Trophoblast cell (in vitro differentiated cells and primary cell): Measurements from ENCODE around the gene NDUFA3.

ENCODE experiments used
- DNase-seq, 2 donors: peaks; one replicate each; pipeline ENCODE4 v3.0.0-alpha.2; 2016
- H2AFZ ChIP-seq: 2 replicates; pipeline ENCODE4 v1.6.1; 2013; ENCODE audit warnings: low read length, moderate library complexity, mild to moderate bottlenecking; ENCODE audit not compliant: insufficient read depth, poor library complexity
- H2AK5ac ChIP-seq: 2 replicates; pipeline ENCODE4 v1.6.1; 2013; ENCODE audit warnings: mild to moderate bottlenecking, low read length
- H2BK120ac ChIP-seq: 2 replicates; pipeline ENCODE4 v1.6.1; 2013; ENCODE audit warnings: low read length, mild to moderate bottlenecking, moderate library complexity; ENCODE audit not compliant: insufficient read depth, poor library complexity
- H2BK12ac ChIP-seq: 2 replicates; pipeline ENCODE4 v1.6.1; 2013; ENCODE audit warnings: mild to moderate bottlenecking, low read length, moderate library complexity
- H2BK5ac ChIP-seq: 2 replicates; pipeline ENCODE4 v1.6.1; 2013; ENCODE audit warnings: low read length, low read depth, moderate library complexity, mild to moderate bottlenecking; ENCODE audit not compliant: poor library complexity
- H3K14ac ChIP-seq: 2 replicates; pipeline ENCODE4 v1.6.1; 2013; ENCODE audit warnings: mild to moderate bottlenecking, low read length
- H3K18ac ChIP-seq: 2 replicates; pipeline ENCODE4 v1.6.1; 2013; ENCODE audit warnings: mild to moderate bottlenecking, low read length
- H3K23ac ChIP-seq: 2 replicates; pipeline ENCODE4 v1.6.1; 2013; ENCODE audit warnings: low read length
- H3K27ac ChIP-seq: 2 replicates; pipeline ENCODE4 v1.5.1; 2013; ENCODE audit warnings: low read depth, mild to moderate bottlenecking, inconsistent platforms, low read length, moderate library complexity
- H3K27me3 ChIP-seq: 2 replicates; pipeline ENCODE4 v1.6.1; 2013; ENCODE audit warnings: inconsistent platforms, mild to moderate bottlenecking, low read length, moderate library complexity; ENCODE audit not compliant: insufficient read depth
- H3K36me3 ChIP-seq, 2 experiments: 1 replicate in 1 of 2; 2 replicates in 1 of 2; pipeline ENCODE4 v1.6.1; 2013; ENCODE audit warnings: low read length in 2 of 2, mild to moderate bottlenecking in 2 of 2, moderate library complexity in 1 of 2; ENCODE audit not compliant: insufficient read depth in 2 of 2, control insufficient read depth in 1 of 2
- H3K4ac ChIP-seq: 2 replicates; pipeline ENCODE4 v1.6.1; 2013; ENCODE audit warnings: low read depth, mild to moderate bottlenecking, low read length, moderate library complexity
- H3K4me1 ChIP-seq, 2 experiments: 1 replicate in 1 of 2; 2 replicates in 1 of 2; pipeline ENCODE4 v1.6.1; 2013; ENCODE audit warnings: low read length in 2 of 2, mild to moderate bottlenecking in 2 of 2, moderate library complexity in 1 of 2; ENCODE audit not compliant: insufficient read depth in 2 of 2, control insufficient read depth in 1 of 2
- H3K4me2 ChIP-seq: 2 replicates; pipeline ENCODE4 v1.6.1; 2013; ENCODE audit warnings: inconsistent platforms, mild to moderate bottlenecking, low read length, moderate library complexity
- H3K4me3 ChIP-seq: 2 replicates; pipeline ENCODE4 v1.5.1; 2013; ENCODE audit warnings: mild to moderate bottlenecking, low read depth, low read length, inconsistent platforms
- H3K79me1 ChIP-seq: one replicate; pipeline ENCODE4 v1.6.1; 2013; ENCODE audit warnings: low read length
- H3K79me2 ChIP-seq: 2 replicates; pipeline ENCODE4 v1.6.1; 2013; ENCODE audit warnings: low read length, mild to moderate bottlenecking; ENCODE audit not compliant: control insufficient read depth, insufficient read depth, poor library complexity
- H3K9ac ChIP-seq: 2 replicates; pipeline ENCODE4 v1.6.1; 2013; ENCODE audit warnings: mild to moderate bottlenecking, low read length
- H3K9me3 ChIP-seq: 2 replicates; pipeline ENCODE4 v1.6.1; 2013; ENCODE audit warnings: low read depth, mild to moderate bottlenecking, control low read depth, inconsistent platforms, low read length; ENCODE audit not compliant: insufficient read depth
- H4K12ac ChIP-seq: 2 replicates; pipeline ENCODE4 v1.6.1; 2013; ENCODE audit warnings: low read depth, mild to moderate bottlenecking, low read length, moderate library complexity
- H4K8ac ChIP-seq: 2 replicates; pipeline ENCODE4 v1.6.1; 2013; ENCODE audit warnings: low read depth, mild to moderate bottlenecking, low read length, moderate library complexity
- H4K91ac ChIP-seq: one replicate; pipeline ENCODE4 v1.6.1; 2013; ENCODE audit warnings: low read depth, mild to moderate bottlenecking, low read length, moderate library complexity
- WGBS: extraction: QIAGEN DNeasy Blood & Tissue Kit; methylation state at CpG from one replicate; pipeline ENCODE4 v1.1.7; 2013; ENCODE audit warnings: missing lambda C conversion rate; ENCODE audit not compliant: insufficient read length, insufficient coverage; ENCODE audit errors: extremely low coverage; 5-methylcytosine and 5-hydroxymethylcytosine counted together

Gene NDUFA3

GRCh38 chr19:54151362-54152035, 48.8 kb downstream of the NDUFA3 start:
- no peaks in the 10 kb centered on the region for H3K4me1 ChIP-seq
- H3K23ac ChIP-seq: no peak overlapping the region
- no peak overlapping the region for H3K4ac ChIP-seq
- H3K9me3 ChIP-seq: peaks cover 1% of the 10 kb centered on the region
- no peak overlapping the region for H3K14ac ChIP-seq
- no peak overlapping the region for H3K4me3 ChIP-seq
- H2BK120ac ChIP-seq: no peak overlapping the region
- no peak overlapping the region for H2BK12ac ChIP-seq
- DNase-seq: no peak
- no peak overlapping the region for H4K8ac ChIP-seq
- no peak overlapping the region for H3K4me2 ChIP-seq
- no CpG with 5 or more reads among the region's 23 CpGs for WGBS
- H3K18ac ChIP-seq: no peak overlapping the region
- H3K36me3 ChIP-seq: peaks cover 91 to 96% of the 10 kb centered on the region in 2 experiments
- H3K27ac ChIP-seq: no peak overlapping the region
- no peak overlapping the region for H2AFZ ChIP-seq
- H4K91ac ChIP-seq: no peak overlapping the region
- no peaks in the 10 kb centered on the region for H3K79me2 ChIP-seq
- H3K79me1 ChIP-seq: no peaks in the 10 kb centered on the region
- no peaks in the 10 kb centered on the region for H3K27me3 ChIP-seq
- H2AK5ac ChIP-seq: no peak overlapping the region
- no peak overlapping the region for H3K9ac ChIP-seq
- H2BK5ac ChIP-seq: no peak overlapping the region
- H4K12ac ChIP-seq: no peak overlapping the region

GRCh38 chr19:54152267-54152666, 49.6 kb downstream of the NDUFA3 start:
- no peaks in the 10 kb centered on the region for H3K79me2 ChIP-seq

GRCh38 chr19:54152878-54153524, 50.3 kb downstream of the NDUFA3 start:
- no peak overlapping the region for H2BK120ac ChIP-seq
- no peak overlapping the region for H3K4ac ChIP-seq
- no peaks in the 10 kb centered on the region for H3K79me1 ChIP-seq
- H3K4me3 ChIP-seq: no peak overlapping the region
- H4K91ac ChIP-seq: no peak overlapping the region
- no peak overlapping the region for H2AK5ac ChIP-seq
- H3K18ac ChIP-seq: no peak overlapping the region
- peaks cover 86 to 94% of the 10 kb centered on the region in 2 experiments for H3K36me3 ChIP-seq
- no peaks in the 10 kb centered on the region for H3K79me2 ChIP-seq
- H3K9me3 ChIP-seq: peaks cover 1% of the 10 kb centered on the region
- no peak overlapping the region for H3K27ac ChIP-seq
- no peak overlapping the region for H4K8ac ChIP-seq
- no peak overlapping the region for H4K12ac ChIP-seq
- H2BK12ac ChIP-seq: no peak overlapping the region
- no peak overlapping the region for H2BK5ac ChIP-seq
- no peak for DNase-seq
- H3K4me1 ChIP-seq: peaks cover 0 to 2% of the 10 kb centered on the region in 2 experiments
- no peaks in the 10 kb centered on the region for H3K27me3 ChIP-seq
- no peak overlapping the region for H3K4me2 ChIP-seq
- H3K23ac ChIP-seq: no peak overlapping the region
- no peak overlapping the region for H2AFZ ChIP-seq
- no CpG with 5 or more reads among the region's 25 CpGs for WGBS
- H3K9ac ChIP-seq: no peak overlapping the region
- H3K14ac ChIP-seq: no peak overlapping the region

More at GRCh38 chr19:54152267-54152666, 49.6 kb downstream of the NDUFA3 start:
- Histone ChIP-seq H2BK120ac (no peak overlapping the region), H3K9ac (no peak overlapping the region), H3K23ac (no peak overlapping the region), H3K4ac (no peak overlapping the region), H3K9me3 (peaks cover 1% of the 10 kb centered on the region), H4K91ac (no peak overlapping the region), H3K18ac (no peak overlapping the region), H2BK12ac (no peak overlapping the region), H3K27me3 (no peaks in the 10 kb centered on the region), H3K36me3 (peaks cover 91 to 95% of the 10 kb centered on the region in 2 experiments), H3K4me2 (no peak overlapping the region), H3K4me1 (peaks cover 0 to 2% of the 10 kb centered on the region in 2 experiments), H2AFZ (no peak overlapping the region), H3K27ac (no peak overlapping the region), H4K12ac (no peak overlapping the region), H4K8ac (no peak overlapping the region), H2BK5ac (no peak overlapping the region), H3K14ac (no peak overlapping the region), H3K79me1 (no peaks in the 10 kb centered on the region), H3K4me3 (no peak overlapping the region), H2AK5ac (no peak overlapping the region)
- DNase-seq: no peak
- WGBS: no CpG with 5 or more reads among the region's 12 CpGs

DNA sequence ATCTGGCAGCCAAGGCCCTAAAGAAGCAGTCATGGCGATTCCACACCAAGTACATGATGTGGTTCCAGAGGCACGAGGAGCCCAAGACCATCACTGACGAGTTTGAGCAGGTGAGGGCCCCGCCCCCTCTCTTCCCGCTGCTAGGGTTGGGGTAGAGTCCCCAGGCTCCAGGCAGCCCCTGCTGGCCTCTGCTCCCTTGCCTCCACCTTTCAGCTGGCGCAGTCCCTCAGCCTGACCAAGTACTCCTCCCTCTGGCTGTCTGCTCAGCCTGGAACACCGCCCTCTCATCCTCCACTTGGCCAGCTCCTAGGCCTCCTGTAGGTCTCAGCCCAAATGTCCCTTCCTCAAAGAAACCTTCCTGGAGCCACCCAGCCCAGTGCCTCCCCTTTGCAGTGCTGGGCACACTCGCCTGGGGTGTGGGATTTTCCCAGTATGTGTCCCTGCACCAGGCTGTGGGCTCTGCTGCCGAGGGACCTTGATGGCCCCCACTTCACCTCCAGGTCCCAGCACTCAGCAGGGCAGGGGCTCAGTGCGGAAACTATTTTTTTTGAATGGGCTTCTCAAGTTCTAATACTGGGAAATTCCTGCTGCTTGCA, 51.2 kb downstream of the NDUFA3 start:
- WGBS: no CpG with 5 or more reads among the region's 10 CpGs
- no peak overlapping the region for H3K4me3 ChIP-seq
- H3K27me3 ChIP-seq: no peaks in the 10 kb centered on the region
- H2BK120ac ChIP-seq: no peak overlapping the region
- H3K79me1 ChIP-seq: no peaks in the 10 kb centered on the region
- H3K9me3 ChIP-seq: peaks cover 1% of the 10 kb centered on the region
- H3K23ac ChIP-seq: no peak overlapping the region
- H2BK12ac ChIP-seq: no peak overlapping the region
- H3K4me2 ChIP-seq: no peak overlapping the region
- H3K4me1 ChIP-seq: peaks cover 0 to 8% of the 10 kb centered on the region in 2 experiments
- peaks cover 81 to 85% of the 10 kb centered on the region in 2 experiments for H3K36me3 ChIP-seq
- no peak overlapping the region for H3K18ac ChIP-seq
- no peak overlapping the region for H2BK5ac ChIP-seq
- no peak for DNase-seq
- no peak overlapping the region for H2AFZ ChIP-seq
- H3K27ac ChIP-seq: no peak overlapping the region
- no peak overlapping the region for H2AK5ac ChIP-seq
- no peak overlapping the region for H3K4ac ChIP-seq
- no peak overlapping the region for H4K12ac ChIP-seq
- H3K9ac ChIP-seq: no peak overlapping the region
- H3K14ac ChIP-seq: no peak overlapping the region
- no peak overlapping the region for H4K8ac ChIP-seq
- no peak overlapping the region for H4K91ac ChIP-seq
- no peaks in the 10 kb centered on the region for H3K79me2 ChIP-seq
